ENCODE data around the gene DSTN. TPM values are rescaled to one million over a fixed set of nuclear protein-coding genes. Genes with fewer than 3 reads are reported as not detected.

DSTN gene
- total and polyA plus RNA-seq, 2 of the 4 experiments (the other 2 are of a cell fraction), result 221 to 269 TPM

- Histone ChIP-seq H2AFZ (replicated peaks; ENCODE audit: low read length, poor library complexity) (no peak overlapping the region), H4K8ac (ENCODE audit: low read depth in 2 of 2, low read length in 2 of 2) (no peak overlapping the region), H3K4me1 (ENCODE audit: control insufficient read depth, insufficient read depth, low read length) (peaks cover 10% of the 10 kb centered on the region), H2AK5ac (ENCODE audit: low read depth, low read length) (no peak overlapping the region), H3K4me2 (ENCODE audit: low read depth, low read length) (no peak overlapping the region), H3K56ac (ENCODE audit: extremely low read depth, insufficient read depth, low read length) (no peak overlapping the region), H2BK5ac (ENCODE audit: low read depth, low read length, poor library complexity, severe bottlenecking) (no peak overlapping the region), H3K27ac (ENCODE audit: insufficient read depth, low read length) (no peak overlapping the region), H4K5ac (ENCODE audit: low read depth, low read length) (no peak overlapping the region), H3K79me1 (ENCODE audit: low read depth in 1 of 2, low read length in 2 of 2) (peaks cover 16 to 66% of the 10 kb centered on the region in 2 experiments), H3K36me3 (ENCODE audit: control insufficient read depth, insufficient read depth, low read length) (peaks cover 26% of the 10 kb centered on the region), H2BK15ac (ENCODE audit: low read depth, low read length) (no peak overlapping the region), H4K91ac (ENCODE audit: insufficient read depth, low read depth, low read length) (no peak overlapping the region), H3K4ac (ENCODE audit: low read depth, low read length) (no peak overlapping the region), H3K27me3 (ENCODE audit: control insufficient read depth, insufficient read depth, low read length) (no peaks in the 10 kb centered on the region), H3K18ac (ENCODE audit: low read depth, low read length) (no peak overlapping the region), H3K4me3 (ENCODE audit: insufficient read depth, low read depth, low read length) (no peak overlapping the region), H3K23ac (ENCODE audit: low read depth, low read length) (peak overlapping the region; percentile 44), H2BK20ac (ENCODE audit: low read depth, low read length) (no peak overlapping the region), H4K20me1 (ENCODE audit: insufficient read depth, low read length) (peaks cover 74% of the 10 kb centered on the region), H2AK9ac (replicated peaks; ENCODE audit: low read depth, low read length, poor library complexity) (no peak overlapping the region), H3K9me1 (ENCODE audit: insufficient read depth, low read length) (peaks cover 15% of the 10 kb centered on the region), H3K14ac (replicated peaks; ENCODE audit: low read depth, low read length) (no peak overlapping the region), H3K9me3 (ENCODE audit: control insufficient read depth, insufficient read depth, low read length) (no peaks in the 10 kb centered on the region), H3K9ac (ENCODE audit: low read depth, low read length) (no peak overlapping the region), H2BK120ac (ENCODE audit: low read depth, low read length) (no peak overlapping the region)
- in situ Hi-C loops (cut with MboI; ENCODE audit: low sequenced_read_pairs) (no loop called here), dilution Hi-C loops (cut with HindIII; ENCODE audit: low sequenced_read_pairs, unreplicated experiment) (no loop called here), intact Hi-C loops (cut with micrococcal nuclease) (no loop called here)
- no peak for TF ChIP-seq MAFK (IDR thresholded peaks at IDR 0.05; ENCODE audit: low read depth, low read length)
- TF ChIP-seq SMC3 (IDR thresholded peaks at IDR 0.05; ENCODE audit: low read depth, low read length), result no peak
- TF ChIP-seq RCOR1 (IDR thresholded peaks at IDR 0.05; ENCODE audit: insufficient replicate concordance, low read length), result no peak
- TF ChIP-seq FOS (IDR thresholded peaks at IDR 0.05; ENCODE audit: low read depth, low read length), result no peak
- no peak for TF ChIP-seq CTCF (conservative IDR thresholded peaks at IDR 0.05; ENCODE audit: low read depth, low read length)
- no peak for TF ChIP-seq MXI1 (IDR thresholded peaks at IDR 0.05; ENCODE audit: borderline replicate concordance, low read depth, low read length)
- no peak for TF ChIP-seq RFX5 (IDR thresholded peaks at IDR 0.05; ENCODE audit: low read depth, low read length)
- no peak for TF ChIP-seq CEBPB (IDR thresholded peaks at IDR 0.05; ENCODE audit: low read depth, low read length)
- no peak for TF ChIP-seq BHLHE40 (IDR thresholded peaks at IDR 0.05; ENCODE audit: low read depth, low read length)
- no peak for TF ChIP-seq CHD1 (IDR thresholded peaks at IDR 0.05; ENCODE audit: low read depth, low read length)
- TF ChIP-seq POLR2A (IDR thresholded peaks at IDR 0.05; ENCODE audit: low read depth, low read length), result no peak
- no peak for TF ChIP-seq MAZ (IDR thresholded peaks at IDR 0.05; ENCODE audit: borderline replicate concordance, low read depth, low read length)
- no peak for TF ChIP-seq ELK1 (IDR thresholded peaks at IDR 0.05; ENCODE audit: borderline replicate concordance, low read depth, low read length)
- TF ChIP-seq NFE2L2 (IDR thresholded peaks at IDR 0.05; ENCODE audit: low read depth, low read length), result no peak
- no peak for ATAC-seq (ENCODE audit: low read depth)
- no peak for DNase-seq
- POLR2A ChIA-PET (ENCODE audit: unreplicated experiment), result no interaction called here
- CTCF ChIA-PET, result interaction anchor here (1.0 to 1.3 kb wide), 2 partner anchors 61 to 97 kb away, joined by 3 read pairs; no protein-coding TSS in a partner anchor
- WGBS, 2 experiments (ENCODE audit: extremely low coverage in 2 of 2, insufficient read length in 1 of 2), result no CpG with 5 or more reads among the region's 4 CpGs
- no TSS peak for BruUV-seq (replicated peaks)
These were observed 32.1 kb downstream of the DSTN start for GRCh38 chr20:17601957-17602356.
